WTC11 (cell line): ENCODE results near the gene MRPL28. TPM values are rescaled to one million over a fixed set of nuclear protein-coding genes. Genes with fewer than 3 reads are reported as not detected.

Experiments used
- ATAC-seq: fragments of 200-7000 bp; cut with Tn5 transposase; 2 replicates; pipeline ENCODE4 v1.10.0; 2021; ENCODE audit warnings: mild to moderate bottlenecking, moderate library complexity
- CTCF ChIA-PET: fragments of 300-600 bp; sonication (Branson Sonifier 250); formaldehyde crosslinking; loops from one replicate; lab custom pipeline; 2021; ENCODE audit warnings: antibody characterized with exemption; lab: Charles Lee
- POLR2A ChIA-PET: fragments of 350-600 bp; sonication (Branson Sonifier 250); formaldehyde crosslinking; loops from one replicate; lab custom pipeline; 2021; ENCODE audit warnings: antibody characterized with exemption; lab: Charles Lee
- DNase-seq: peaks from one replicate; pipeline ENCODE4 v3.0.0; 2021; ENCODE audit warnings: low spot score
- H3K27ac Mint-ChIP-seq: 2 replicates; pipeline ENCODE4 v1.8.0; 2021; ENCODE audit warnings: mixed read lengths
- H3K27me3 Mint-ChIP-seq: 2 replicates; pipeline ENCODE4 v1.8.0; 2021; ENCODE audit warnings: low read depth, mild to moderate bottlenecking, moderate library complexity, mixed read lengths
- H3K36me3 Mint-ChIP-seq: 2 replicates; pipeline ENCODE4 v1.8.0; 2021; ENCODE audit warnings: mixed read lengths
- H3K4me1 Mint-ChIP-seq: 2 replicates; pipeline ENCODE4 v1.8.0; 2022; ENCODE audit warnings: mixed read lengths
- H3K4me3 Mint-ChIP-seq: 2 replicates; pipeline ENCODE4 v1.8.0; 2021; ENCODE audit warnings: mild to moderate bottlenecking, moderate library complexity, mixed read lengths
- H3K9me3 Mint-ChIP-seq: 2 replicates; pipeline ENCODE4 v1.8.0; 2021; ENCODE audit warnings: mixed read lengths
- ATF1 ChIP-seq: sonication (generic); formaldehyde crosslinking; IDR thresholded peaks from 2 replicates; pipeline ENCODE4 v1.8.1; 2023; ENCODE audit warnings: mild to moderate bottlenecking, moderate library complexity, missing genetic modification reagents
- CBFB ChIP-seq: sonication (generic); formaldehyde crosslinking; IDR thresholded peaks from 2 replicates; pipeline ENCODE4 v1.8.1; 2022; ENCODE audit warnings: mild to moderate bottlenecking, low read depth, missing genetic modification reagents
- CREB1 ChIP-seq: sonication (generic); formaldehyde crosslinking; IDR thresholded peaks from 2 replicates; pipeline ENCODE4 v1.8.0; 2023; ENCODE audit warnings: mild to moderate bottlenecking, missing genetic modification reagents
- CTCF ChIP-seq: fragments of 200-600 bp; IDR thresholded peaks from 2 replicates; pipeline ENCODE4 v1.8.0; 2022; ENCODE audit warnings: antibody characterized with exemption
- E2F1 ChIP-seq: sonication (generic); formaldehyde crosslinking; IDR thresholded peaks from 2 replicates; pipeline ENCODE4 v1.8.0; 2022; ENCODE audit warnings: mild to moderate bottlenecking, missing genetic modification reagents
- FOXJ3 ChIP-seq: sonication (generic); formaldehyde crosslinking; IDR thresholded peaks from 2 replicates; pipeline ENCODE4 v1.9.0; 2021; ENCODE audit warnings: missing genetic modification reagents, mild to moderate bottlenecking, borderline replicate concordance
- FOXK1 ChIP-seq: sonication (generic); formaldehyde crosslinking; IDR thresholded peaks from 2 replicates; pipeline ENCODE4 v1.8.0; 2022; ENCODE audit warnings: mild to moderate bottlenecking, moderate library complexity, missing genetic modification reagents
- GABPB1 ChIP-seq: sonication (generic); formaldehyde crosslinking; IDR thresholded peaks from 2 replicates; pipeline ENCODE4 v1.8.1; 2023; ENCODE audit warnings: mild to moderate bottlenecking, missing genetic modification reagents
- IRF1 ChIP-seq: sonication (generic); formaldehyde crosslinking; IDR thresholded peaks from 2 replicates; pipeline ENCODE4 v1.8.0; 2023; ENCODE audit warnings: missing genetic modification reagents
- JUN ChIP-seq: sonication (generic); formaldehyde crosslinking; IDR thresholded peaks from 2 replicates; pipeline ENCODE4 v1.8.0; 2023; ENCODE audit warnings: mild to moderate bottlenecking, missing genetic modification reagents
- MXD4 ChIP-seq: fragments of 250-450 bp; sonication (Bioruptor Pico); IDR thresholded peaks from 2 replicates; pipeline ENCODE4 v1.8.0; 2021; ENCODE audit warnings: mild to moderate bottlenecking, moderate library complexity, borderline replicate concordance
- SMAD3 ChIP-seq: sonication (generic); formaldehyde crosslinking; IDR thresholded peaks from 2 replicates; pipeline ENCODE4 v1.8.0; 2022; ENCODE audit warnings: missing genetic modification reagents, mild to moderate bottlenecking, borderline replicate concordance
- SMAD4 ChIP-seq: sonication (generic); formaldehyde crosslinking; IDR thresholded peaks from 2 replicates; pipeline ENCODE4 v1.8.0; 2022; ENCODE audit warnings: mild to moderate bottlenecking, missing genetic modification reagents
- TCF7 ChIP-seq: sonication (generic); formaldehyde crosslinking; IDR thresholded peaks from 2 replicates; pipeline ENCODE4 v1.8.0; 2022; ENCODE audit warnings: mild to moderate bottlenecking, low read depth, missing genetic modification reagents, moderate library complexity
- TEAD4 ChIP-seq: sonication (generic); formaldehyde crosslinking; IDR thresholded peaks from 2 replicates; pipeline ENCODE4 v1.8.0; 2022; ENCODE audit warnings: mild to moderate bottlenecking, missing genetic modification reagents
- TP53 ChIP-seq: sonication (generic); formaldehyde crosslinking; IDR thresholded peaks from 2 replicates; pipeline ENCODE4 v1.8.1; 2023; ENCODE audit warnings: mild to moderate bottlenecking, missing genetic modification reagents
- USF2 ChIP-seq: sonication (generic); formaldehyde crosslinking; IDR thresholded peaks from 2 replicates; pipeline ENCODE4 v1.8.1; 2023; ENCODE audit warnings: mild to moderate bottlenecking, missing genetic modification reagents, moderate library complexity
- ZNF423 ChIP-seq: fragments of 250-450 bp; sonication (Bioruptor Pico); IDR thresholded peaks from 2 replicates; pipeline ENCODE4 v2.1.2; 2022; ENCODE audit warnings: mild to moderate bottlenecking, moderate library complexity
- total RNA-seq: library from RNA; stranded (reverse); gene quantifications from 3 replicates; pipeline ENCODE4 v1.2.3, GENCODE V29; 2021

The MRPL28 gene
- total RNA-seq, 1 experiment from 2014 or later = 119 TPM

- Mint-ChIP-seq H3K27ac (no peak overlapping the region), H3K36me3 (no peaks in the 10 kb centered on the region), H3K4me1 (no peaks in the 10 kb centered on the region), H3K27me3 (no peaks in the 10 kb centered on the region), H3K4me3 (no peak overlapping the region), H3K9me3 (no peaks in the 10 kb centered on the region)
- TF ChIP-seq FOXK1 (CRISPR knock-in tag) (no peak), CTCF (no peak), ATF1 (CRISPR knock-in tag) (no peak), TP53 (CRISPR knock-in tag) (no peak), TEAD4 (CRISPR knock-in tag) (no peak)
- ATAC-seq = 0 out of 2 replicates have a peak, but pooled peaks have one; percentile 5
- CTCF ChIA-PET = interaction anchor here (0.5 to 2.7 kb wide), 25 partner anchors 9 to 295 kb away, joined by 3 to 42 read pairs (median 8); partner anchors contain the start of genes ARHGDIG, AXIN1, FAM234A and LUC7L
- DNase-seq = no peak
- POLR2A ChIA-PET = interaction anchor here (0.6 kb wide), 1 partner anchor 40 kb away, joined by 3 read pairs; the partner anchor contains the start of gene DECR2
Observed at GRCh38 chr16:361341-361871, 8.9 kb downstream of the MRPL28 start.

GRCh38 chr16:360698-361336, 9.5 kb downstream of the MRPL28 start:
- CTCF ChIA-PET = interaction anchor here (0.5 to 2.7 kb wide), 7 partner anchors 18 to 254 kb away, joined by 3 to 33 read pairs (median 8); no protein-coding TSS in a partner anchor
- no peaks in the 10 kb centered on the region for H3K36me3 Mint-ChIP-seq
- H3K9me3 Mint-ChIP-seq = no peaks in the 10 kb centered on the region
- TF ChIP-seq FOXJ3 = no peak
- TF ChIP-seq GABPB1 (CRISPR knock-in tag) = no peak
- no peak for TF ChIP-seq JUN (CRISPR knock-in tag)
- TF ChIP-seq CREB1 (CRISPR knock-in tag) = no peak
- TF ChIP-seq SMAD3 (CRISPR knock-in tag) = no peak
- no peak for TF ChIP-seq CBFB (CRISPR knock-in tag)
- TF ChIP-seq ZNF423 (CRISPR knock-in tag) = no peak
- no peak for TF ChIP-seq MXD4
- TF ChIP-seq ATF1 (CRISPR knock-in tag) = no peak
- TF ChIP-seq E2F1 (CRISPR knock-in tag) = no peak
- no peak for TF ChIP-seq IRF1
- no peak for TF ChIP-seq SMAD4
- TF ChIP-seq USF2 (CRISPR knock-in tag) = no peak
- no peak for TF ChIP-seq TCF7 (CRISPR knock-in tag)
- no peak overlapping the region for H3K27ac Mint-ChIP-seq
- POLR2A ChIA-PET = no interaction called here
- DNase-seq = no peak
- H3K27me3 Mint-ChIP-seq = no peaks in the 10 kb centered on the region
- H3K4me1 Mint-ChIP-seq = no peaks in the 10 kb centered on the region
- ATAC-seq = no peak
- H3K4me3 Mint-ChIP-seq = no peak overlapping the region
